ENCODE measurements around the gene CDC27. TPM values are rescaled to one million over a fixed set of nuclear protein-coding genes. Genes with fewer than 3 reads are reported as not detected.
A peak's percentile ranks its signal among the peaks of the same experiment; 100 is the strongest.

The CDC27 gene
- total and polyA plus RNA-seq, 9 donors = 31.3 to 61.9 (median 48.6) TPM

GRCh38 chr17:47209499-47209898 lies 20.4 kb upstream of the CDC27 start:
- no peaks in the 10 kb centered on the region for H3K9me3 ChIP-seq (replicated peaks; ENCODE audit: control insufficient read depth, low read depth, low read length)
- peak overlapping the region; percentile 57 for H3K4me3 ChIP-seq (ENCODE audit: low read length)
- H3K36me3 ChIP-seq (ENCODE audit: control insufficient read depth, insufficient read depth, low read length) = peaks cover 3% of the 10 kb centered on the region
- H3K27me3 ChIP-seq (ENCODE audit: control insufficient read depth, insufficient read depth, low read length) = no peaks in the 10 kb centered on the region
- no peak for DNase-seq
- peak overlapping the region; percentile 91 for H3K27ac ChIP-seq (ENCODE audit: low read length)
- WGBS (ENCODE audit: insufficient coverage) = 92% methylated on average over 2 of the region's 3 CpGs
- peaks cover 54% of the 10 kb centered on the region for H3K4me1 ChIP-seq (ENCODE audit: control insufficient read depth, insufficient read depth, low read length)

GRCh38 chr17:47208744-47209488 lies 19.8 kb upstream of the CDC27 start, which contains the start of gene MYL4:
Gene MYL4 (plus strand): TSS chr17:47209348. CDS start chr17:47209423, 75 bp downstream.
- peak within 1 kb of the TSS; percentile 57 for H3K4me3 ChIP-seq (ENCODE audit: low read length)
- H3K27me3 ChIP-seq (ENCODE audit: control insufficient read depth, insufficient read depth, low read length) = no peaks in the 10 kb centered on the region
- H3K4me1 ChIP-seq (ENCODE audit: control insufficient read depth, insufficient read depth, low read length) = peaks cover 60% of the 10 kb centered on the region
- peak within 1 kb of the TSS; percentile 91 for H3K27ac ChIP-seq (ENCODE audit: low read length)
- H3K36me3 ChIP-seq (ENCODE audit: control insufficient read depth, insufficient read depth, low read length) = peaks cover 3% of the 10 kb centered on the region
- peak; percentile 73 for DNase-seq
- 29% methylated on average over 1 of the region's 6 CpGs for WGBS (ENCODE audit: insufficient coverage)
- H3K9me3 ChIP-seq (replicated peaks; ENCODE audit: control insufficient read depth, low read depth, low read length) = no peaks in the 10 kb centered on the region

GRCh38 chr17:47207143-47208067 lies 18.3 kb upstream of the CDC27 start:
- Histone ChIP-seq H3K4me1 (ENCODE audit: control insufficient read depth, insufficient read depth, low read length) (peaks cover 63% of the 10 kb centered on the region), H3K27ac (ENCODE audit: low read length) (peak overlapping the region; percentile 91), H3K36me3 (ENCODE audit: control insufficient read depth, insufficient read depth, low read length) (no peaks in the 10 kb centered on the region), H3K27me3 (ENCODE audit: control insufficient read depth, insufficient read depth, low read length) (no peaks in the 10 kb centered on the region), H3K9me3 (replicated peaks; ENCODE audit: control insufficient read depth, low read depth, low read length) (no peaks in the 10 kb centered on the region), H3K4me3 (ENCODE audit: low read length) (no peak overlapping the region)
- 43% methylated on average over 4 of the region's 8 CpGs for WGBS (ENCODE audit: insufficient coverage)
- no peak for DNase-seq

- peak overlapping the region; percentile 87 for H3K27ac ChIP-seq (ENCODE audit: low read length)
- DNase-seq = peak; percentile 71
- H3K36me3 ChIP-seq (ENCODE audit: control insufficient read depth, insufficient read depth, low read length) = no peaks in the 10 kb centered on the region
- 16% methylated on average over 5 of the region's 9 CpGs for WGBS (ENCODE audit: insufficient coverage)
- H3K4me1 ChIP-seq (ENCODE audit: control insufficient read depth, insufficient read depth, low read length) = peaks cover 61% of the 10 kb centered on the region
- peak overlapping the region; percentile 9 for H3K4me3 ChIP-seq (ENCODE audit: low read length)
- H3K27me3 ChIP-seq (ENCODE audit: control insufficient read depth, insufficient read depth, low read length) = no peaks in the 10 kb centered on the region
- H3K9me3 ChIP-seq (replicated peaks; ENCODE audit: control insufficient read depth, low read depth, low read length) = no peaks in the 10 kb centered on the region
Observed at GRCh38 chr17:47205419-47205963, 16.4 kb upstream of the CDC27 start.

GRCh38 chr17:47204722-47205418 lies 15.8 kb upstream of the CDC27 start:
- WGBS (ENCODE audit: insufficient coverage) = 44% methylated on average over 4 of the region's 6 CpGs

GRCh38 chr17:47203984-47204721 lies 15.1 kb upstream of the CDC27 start:
- Histone ChIP-seq H3K9me3 (replicated peaks; ENCODE audit: control insufficient read depth, low read depth, low read length) (no peaks in the 10 kb centered on the region), H3K27me3 (ENCODE audit: control insufficient read depth, insufficient read depth, low read length) (no peaks in the 10 kb centered on the region), H3K36me3 (ENCODE audit: control insufficient read depth, insufficient read depth, low read length) (no peaks in the 10 kb centered on the region), H3K4me1 (ENCODE audit: control insufficient read depth, insufficient read depth, low read length) (peaks cover 49% of the 10 kb centered on the region), H3K4me3 (ENCODE audit: low read length) (no peak overlapping the region), H3K27ac (ENCODE audit: low read length) (peak overlapping the region; percentile 87)
- DNase-seq = no peak
- 83% methylated on average over 1 of the region's 6 CpGs for WGBS (ENCODE audit: insufficient coverage)

More at GRCh38 chr17:47204722-47205418, 15.8 kb upstream of the CDC27 start:
- H3K27ac ChIP-seq (ENCODE audit: low read length) = peak overlapping the region; percentile 87
- no peaks in the 10 kb centered on the region for H3K27me3 ChIP-seq (ENCODE audit: control insufficient read depth, insufficient read depth, low read length)
- peak; percentile 75 for DNase-seq
- peaks cover 56% of the 10 kb centered on the region for H3K4me1 ChIP-seq (ENCODE audit: control insufficient read depth, insufficient read depth, low read length)
- no peaks in the 10 kb centered on the region for H3K9me3 ChIP-seq (replicated peaks; ENCODE audit: control insufficient read depth, low read depth, low read length)
- no peaks in the 10 kb centered on the region for H3K36me3 ChIP-seq (ENCODE audit: control insufficient read depth, insufficient read depth, low read length)
- peak overlapping the region; percentile 9 for H3K4me3 ChIP-seq (ENCODE audit: low read length)

- Histone ChIP-seq H3K9me3 (replicated peaks; ENCODE audit: control insufficient read depth, low read depth, low read length) (no peaks in the 10 kb centered on the region), H3K4me1 (ENCODE audit: control insufficient read depth, insufficient read depth, low read length) (peaks cover 28% of the 10 kb centered on the region), H3K36me3 (ENCODE audit: control insufficient read depth, insufficient read depth, low read length) (no peaks in the 10 kb centered on the region), H3K27me3 (ENCODE audit: control insufficient read depth, insufficient read depth, low read length) (no peaks in the 10 kb centered on the region), H3K27ac (ENCODE audit: low read length) (no peak overlapping the region), H3K4me3 (ENCODE audit: low read length) (no peak overlapping the region)
- 92% methylated on average over 2 of the region's 4 CpGs for WGBS (ENCODE audit: insufficient coverage)
- no peak for DNase-seq
Observed at GRCh38 chr17:47201166-47201565, 12.1 kb upstream of the CDC27 start.

- Histone ChIP-seq H3K4me1 (ENCODE audit: control insufficient read depth, insufficient read depth, low read length) (peaks cover 20% of the 10 kb centered on the region), H3K36me3 (ENCODE audit: control insufficient read depth, insufficient read depth, low read length) (no peaks in the 10 kb centered on the region), H3K27ac (ENCODE audit: low read length) (peak overlapping the region; percentile 38), H3K9me3 (replicated peaks; ENCODE audit: control insufficient read depth, low read depth, low read length) (no peaks in the 10 kb centered on the region), H3K4me3 (ENCODE audit: low read length) (no peak overlapping the region), H3K27me3 (ENCODE audit: control insufficient read depth, insufficient read depth, low read length) (no peaks in the 10 kb centered on the region)
- DNase-seq = no peak
- 53% methylated on average over 2 of the region's 4 CpGs for WGBS (ENCODE audit: insufficient coverage)
Observed at GRCh38 chr17:47200325-47200664, 11.2 kb upstream of the CDC27 start.

GRCh38 chr17:47199627-47200324 lies 10.7 kb upstream of the CDC27 start:
- 88% methylated on average over 4 of the region's 8 CpGs for WGBS (ENCODE audit: insufficient coverage)
- Histone ChIP-seq H3K27me3 (ENCODE audit: control insufficient read depth, insufficient read depth, low read length) (no peaks in the 10 kb centered on the region), H3K9me3 (replicated peaks; ENCODE audit: control insufficient read depth, low read depth, low read length) (no peaks in the 10 kb centered on the region), H3K36me3 (ENCODE audit: control insufficient read depth, insufficient read depth, low read length) (no peaks in the 10 kb centered on the region), H3K27ac (ENCODE audit: low read length) (no peak overlapping the region), H3K4me1 (ENCODE audit: control insufficient read depth, insufficient read depth, low read length) (peaks cover 15% of the 10 kb centered on the region), H3K4me3 (ENCODE audit: low read length) (no peak overlapping the region)
- peak; percentile 48 for DNase-seq

All from muscle of leg (tissue), 11 donors.